H1 (cell line): Measurements from ENCODE around the gene WDR5. TPM values are rescaled to one million over a fixed set of nuclear protein-coding genes. Genes with fewer than 3 reads are reported as not detected.

Experiments used
- CTCF ChIA-PET: fragments of 300-600 bp; sonication (Branson Sonifier 250); formaldehyde crosslinking; loops from one replicate; lab custom pipeline; 2021; ENCODE audit not compliant: partially characterized antibody; lab: Charles Lee
- POLR2A ChIA-PET: fragments of 300-600 bp; sonication (Branson Sonifier 250); formaldehyde crosslinking; loops from one replicate; lab custom pipeline; 2021; ENCODE audit warnings: inconsistent platforms; ENCODE audit not compliant: partially characterized antibody; lab: Charles Lee
- DNase-seq, 2 experiments: peaks; one replicate each; pipeline versions ENCODE4 v3.0.0 to v3.0.0-alpha.2; 2010 to 2022; ENCODE audit warnings: low spot score in 2 of 2, low read depth in 1 of 2, mixed read lengths in 1 of 2
- FAIRE-seq: peaks from 2 replicates; lab custom pipeline; 2011; peaks lifted over from hg19 to GRCh38; lab: Jason Lieb, UNC
- H2AFZ ChIP-seq: 2 replicates; pipeline ENCODE4 v1.8.1; 2012; ENCODE audit warnings: low read length, inconsistent platforms
- H2AK5ac ChIP-seq: 2 replicates; pipeline ENCODE4 v1.6.1; 2013; ENCODE audit warnings: low read depth, low read length
- H2BK120ac ChIP-seq: replicated peaks from 2 replicates; pipeline ENCODE3; 2013; ENCODE audit warnings: low read depth, low read length, inconsistent platforms
- H2BK12ac ChIP-seq: 2 replicates; pipeline ENCODE4 v1.6.1; 2013; ENCODE audit warnings: low read depth, low read length
- H2BK15ac ChIP-seq: 2 replicates; pipeline ENCODE4 v1.6.1; 2013; ENCODE audit warnings: low read length
- H2BK20ac ChIP-seq: 2 replicates; pipeline ENCODE4 v1.6.1; 2013; ENCODE audit warnings: low read length
- H2BK5ac ChIP-seq: 2 replicates; pipeline ENCODE4 v1.6.1; 2013; ENCODE audit warnings: low read depth, low read length
- H3K14ac ChIP-seq: 2 replicates; pipeline ENCODE4 v1.6.1; 2013; ENCODE audit warnings: inconsistent platforms; ENCODE audit not compliant: insufficient read length
- H3K18ac ChIP-seq: 2 replicates; pipeline ENCODE4 v1.6.1; 2013; ENCODE audit warnings: low read length; ENCODE audit errors: extremely low read depth
- H3K23ac ChIP-seq: 2 replicates; pipeline ENCODE4 v1.6.1; 2013; ENCODE audit warnings: inconsistent platforms; ENCODE audit not compliant: insufficient read length
- H3K23me2 ChIP-seq: 2 replicates; pipeline ENCODE4 v1.6.1; 2013; ENCODE audit warnings: low read depth, low read length
- H3K27ac ChIP-seq: 2 replicates; pipeline ENCODE4 v1.6.1; 2011; ENCODE audit warnings: low read depth, low read length, inconsistent platforms
- H3K27me3 ChIP-seq, 4 experiments: replicated peaks in 1 of 4; 1 replicate in 1 of 4; 2 replicates in 3 of 4; pipeline versions ENCODE4 v1.6.1 to v1.8.1; 2011 to 2013; ENCODE audit warnings: low read length in 3 of 4, mild to moderate bottlenecking in 3 of 4, inconsistent platforms in 2 of 4, mixed read lengths in 2 of 4, moderate library complexity in 1 of 4; ENCODE audit not compliant: control insufficient read depth in 3 of 4, insufficient read depth in 3 of 4; ENCODE audit errors: extremely low read depth in 1 of 4
- H3K36me3 ChIP-seq, 4 experiments: 2 replicates each; pipeline versions ENCODE4 v1.6.1 to v1.8.1; 2011 to 2013; ENCODE audit warnings: mild to moderate bottlenecking in 4 of 4, low read length in 3 of 4, moderate library complexity in 2 of 4, control low read depth in 1 of 4, inconsistent platforms in 1 of 4; ENCODE audit not compliant: insufficient read depth in 4 of 4, control insufficient read depth in 2 of 4
- H3K4ac ChIP-seq: replicated peaks from 2 replicates; pipeline ENCODE3; 2013; ENCODE audit warnings: low read length, low read depth, mixed read lengths, inconsistent platforms; ENCODE audit not compliant: insufficient read length
- H3K4me1 ChIP-seq, 4 experiments: replicated peaks in 1 of 4; 1 replicate in 1 of 4; 2 replicates in 3 of 4; pipeline versions ENCODE4 v1.6.1 to v1.8.1; 2011 to 2013; ENCODE audit warnings: low read length in 3 of 4, inconsistent platforms in 2 of 4, mixed read lengths in 1 of 4; ENCODE audit not compliant: insufficient read depth in 4 of 4, control insufficient read depth in 3 of 4
- H3K4me2 ChIP-seq, 2 experiments: 2 replicates each; pipeline versions ENCODE4 v1.6.1 to v1.8.1; 2011 to 2013; ENCODE audit warnings: low read depth in 2 of 2, low read length in 2 of 2, control low read depth in 1 of 2, inconsistent platforms in 1 of 2, mild to moderate bottlenecking in 1 of 2; ENCODE audit not compliant: insufficient read depth in 1 of 2
- H3K4me3 ChIP-seq, 4 experiments: fragments of 200-600, 300-600 bp in 1 of 4; sonication (generic), shearing (Covaris generic), sonication (Bioruptor Twin) in 1 of 4; 2 replicates each; pipeline versions ENCODE4 v1.5.1 to v1.8.1; 2011 to 2016; ENCODE audit warnings: low read length in 4 of 4, low read depth in 3 of 4, control low read depth in 2 of 4, inconsistent platforms in 2 of 4, mild to moderate bottlenecking in 2 of 4, mixed read lengths in 1 of 4, moderate library complexity in 1 of 4; ENCODE audit not compliant: insufficient read depth in 2 of 4; ENCODE audit errors: extremely low read depth in 1 of 4
- H3K56ac ChIP-seq: replicated peaks from 2 replicates; pipeline ENCODE3; 2013; ENCODE audit warnings: low read depth, mild to moderate bottlenecking, mixed read lengths, low read length, inconsistent platforms; ENCODE audit not compliant: insufficient read length
- H3K79me1 ChIP-seq: 2 replicates; pipeline ENCODE4 v1.6.1; 2013; ENCODE audit warnings: low read depth, low read length, control low read depth
- H3K79me2 ChIP-seq, 2 experiments: 2 replicates each; pipeline versions ENCODE4 v1.6.1 to v1.8.1; 2012 to 2013; ENCODE audit warnings: low read length in 2 of 2, mild to moderate bottlenecking in 2 of 2, inconsistent platforms in 1 of 2; ENCODE audit not compliant: insufficient read depth in 2 of 2, control insufficient read depth in 1 of 2
- H3K9ac ChIP-seq, 4 experiments: replicated peaks in 1 of 4; 1 replicate in 1 of 4; 2 replicates in 3 of 4; pipeline versions ENCODE4 v1.6.1 to v1.8.1; 2011 to 2013; ENCODE audit warnings: low read depth in 3 of 4, low read length in 3 of 4, control low read depth in 2 of 4, mild to moderate bottlenecking in 2 of 4, moderate library complexity in 2 of 4, inconsistent platforms in 1 of 4; ENCODE audit errors: extremely low read depth in 1 of 4
- H3K9me3 ChIP-seq, 2 experiments: 2 replicates each; pipeline versions ENCODE4 v1.6.1 to v1.8.1; 2012 to 2013; ENCODE audit warnings: mild to moderate bottlenecking in 2 of 2, moderate library complexity in 2 of 2, control low read depth in 1 of 2, inconsistent platforms in 1 of 2, low read depth in 1 of 2, low read length in 1 of 2, mixed read lengths in 1 of 2; ENCODE audit not compliant: insufficient read depth in 2 of 2
- H4K20me1 ChIP-seq, 2 experiments: replicated peaks in 1 of 2; 2 replicates each; pipeline versions ENCODE3 to v1.8.1; 2011 to 2013; ENCODE audit warnings: inconsistent platforms in 2 of 2, low read length in 2 of 2, mild to moderate bottlenecking in 1 of 2; ENCODE audit not compliant: insufficient read depth in 2 of 2, control insufficient read depth in 1 of 2
- H4K5ac ChIP-seq: 2 replicates; pipeline ENCODE4 v1.6.1; 2013; ENCODE audit warnings: low read length, low read depth, mixed read lengths, inconsistent platforms; ENCODE audit not compliant: insufficient read length
- H4K8ac ChIP-seq: 2 replicates; pipeline ENCODE4 v1.8.0; 2013; ENCODE audit warnings: mild to moderate bottlenecking, moderate library complexity, low read length, inconsistent platforms; ENCODE audit not compliant: insufficient read depth; ENCODE audit errors: extremely low read depth
- H4K91ac ChIP-seq: replicated peaks from 2 replicates; pipeline ENCODE3; 2013; ENCODE audit warnings: low read length, mixed read lengths, inconsistent platforms; ENCODE audit not compliant: insufficient read length
- ATF2 ChIP-seq: IDR thresholded peaks from 2 replicates; pipeline ENCODE4 v1.6.1; 2012; ENCODE audit warnings: low read length, inconsistent platforms
- EZH2 ChIP-seq: fragments of 200-600 bp; sonication (generic); IDR thresholded peaks from 2 replicates; pipeline ENCODE4 v1.7.1; 2012; ENCODE audit warnings: low read depth, mild to moderate bottlenecking, moderate library complexity, low read length, inconsistent platforms; ENCODE audit not compliant: severe bottlenecking
- KDM5A ChIP-seq: fragments of 200-600 bp; IDR thresholded peaks from 2 replicates; pipeline ENCODE4 v1.7.1; 2012; ENCODE audit warnings: mild to moderate bottlenecking, low read length, inconsistent platforms, mixed read lengths
- RFX5 ChIP-seq: IDR thresholded peaks from 2 replicates; pipeline ENCODE4 v1.6.1; 2011; ENCODE audit warnings: low read depth, low read length, improper control_type of control experiment, borderline replicate concordance
- SP4 ChIP-seq: IDR thresholded peaks from 2 replicates; pipeline ENCODE4 v1.6.1; 2012; ENCODE audit warnings: low read length, inconsistent platforms
- WGBS, 2 experiments: shearing (Covaris generic) in 1 of 2; methylation state at CpG; one replicate each; pipeline versions ENCODE4 v1.1.6 to v1.1.7; 2013 to 2015; ENCODE audit warnings: low lambda C conversion rate in 2 of 2, mixed read lengths in 2 of 2, inconsistent platforms in 1 of 2, low coverage in 1 of 2, missing lambda C conversion rate in 1 of 2; ENCODE audit not compliant: insufficient replicate concordance in 2 of 2, insufficient coverage in 1 of 2, insufficient read length in 1 of 2; ENCODE audit errors: extremely low coverage in 1 of 2, missing lambda C conversion rate in 1 of 2; 5-methylcytosine and 5-hydroxymethylcytosine counted together
- polyA plus RNA-seq, 7 experiments: library from polyadenylated mRNA; depleted of rRNA in 3 of 7; stranded (reverse) in 5 of 7; unstranded in 2 of 7; fragments of >200 nt in 5 of 7; fragments of 200-250 nt in 2 of 7; gene quantifications; 1 replicate in 5 of 7; 2 replicates in 1 of 7; 4 replicates in 1 of 7; pipeline versions ENCODE4 v1.2.1 to v1.2.3, GENCODE V29; 2011 to 2013; ENCODE audit warnings: missing spikeins in 2 of 7, mixed read lengths in 2 of 7
- total RNA-seq: library from RNA; stranded (reverse); fragmentation: NEBNext Ultra II Directional; extraction: Animal tissue kit (Norgen Biotek cat#: 25700); gene quantifications from 2 replicates; pipeline ENCODE4 v1.2.1, GENCODE V29; 2021

WDR5 gene
- total and polyA plus RNA-seq, 2 of the 8 experiments (the other 6 are each of a cell fraction or from before 2014, with no cell fraction given) = 38.4 to 68.1 TPM

DNA sequence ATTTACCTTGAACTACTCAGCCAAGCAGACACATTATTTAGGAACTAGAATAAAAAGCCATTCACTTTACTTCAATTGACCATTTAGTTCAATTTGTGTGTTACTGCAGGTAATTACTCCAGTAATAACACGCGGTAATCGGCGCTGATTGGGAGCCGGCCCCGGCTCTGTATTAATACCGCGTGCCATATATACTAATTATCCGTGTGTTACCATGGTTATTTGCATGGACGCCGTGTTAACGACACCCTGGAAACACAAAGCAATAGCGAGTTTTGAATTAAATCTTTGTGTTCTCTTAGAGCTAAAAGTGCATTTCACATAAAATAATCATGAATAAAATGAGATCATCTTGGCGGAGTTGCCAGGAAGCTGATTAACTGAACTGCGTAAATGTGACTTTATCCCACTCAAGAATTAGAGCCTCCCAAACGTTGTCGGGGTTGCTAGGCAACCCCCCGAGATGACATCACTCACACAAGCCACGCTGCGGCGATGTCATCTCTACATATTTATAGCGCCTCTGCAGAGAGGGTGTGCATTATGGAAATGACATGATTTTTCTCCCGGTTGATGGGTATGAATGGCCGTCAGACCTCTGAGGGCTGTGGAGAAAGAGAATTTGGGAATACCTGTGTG lies 69.9 kb downstream of the WDR5 start:
- Histone ChIP-seq H2AK5ac (no peak overlapping the region), H2BK12ac (no peak overlapping the region), H3K79me2 (no peaks in the 10 kb centered on the region), H3K23ac (no peak overlapping the region), H3K4me2 (no peak overlapping the region), H3K27me3 (no peaks in the 10 kb centered on the region), H3K9ac (no peak overlapping the region), H3K9me3 (no peaks in the 10 kb centered on the region), H3K23me2 (0 out of 2 replicates have a peak, but pooled peaks cover 2% of the 10 kb centered on the region), H3K4me3 (no peak overlapping the region), H2BK20ac (no peak overlapping the region), H4K91ac (no peak overlapping the region), H3K36me3 (no peaks in the 10 kb centered on the region), H2AFZ (no peak overlapping the region), H3K4me1 (peaks cover 0 to 4% (median 0%) of the 10 kb centered on the region in 4 experiments; a peak in 1 of 7 replicates), H2BK120ac (no peak overlapping the region), H4K20me1 (no peaks in the 10 kb centered on the region), H4K8ac (no peak overlapping the region; the same call in 1 of the 2 replicates), H2BK5ac (no peak overlapping the region), H3K14ac (no peak overlapping the region), H3K79me1 (no peaks in the 10 kb centered on the region), H3K18ac (no peak overlapping the region), H3K56ac (no peak overlapping the region), H3K27ac (no peak overlapping the region), H3K4ac (no peak overlapping the region), H4K5ac (no peak overlapping the region), H2BK15ac (no peak overlapping the region)
- no peak for TF ChIP-seq KDM5A
- no peak for TF ChIP-seq RFX5
- TF ChIP-seq SP4 = no peak
- TF ChIP-seq EZH2 = no peak
- no peak for TF ChIP-seq ATF2
- WGBS, 2 experiments = 88% methylated on average over 24 of the region's 24 CpGs; no CpG with 5 or more reads in 1 of the 2 experiments
- POLR2A ChIA-PET = no interaction called here
- DNase-seq (no peak), FAIRE-seq (no peak)
- CTCF ChIA-PET = interaction anchor here (0.7 to 1.9 kb wide), 4 partner anchors 8 to 35 kb away, joined by 3 to 8 read pairs (median 4); no protein-coding TSS in a partner anchor
